Upper lobe of right lung (tissue), 1 donor: ENCODE results near the gene NHSL2. TPM values are rescaled to one million over a fixed set of nuclear protein-coding genes. Genes with fewer than 3 reads are reported as not detected.

Experiments
- ATAC-seq: fragments of 200-7000 bp; cut with Tn5 transposase; one replicate; pipeline ENCODE4 v1.9.1; 2020; ENCODE audit warnings: mild to moderate bottlenecking, moderate library complexity
- DNase-seq: peaks from one replicate; pipeline ENCODE4 v3.0.0-alpha.2; 2020
- H3K27ac ChIP-seq: fragments of 200-600 bp; one replicate; pipeline ENCODE4 v1.8.0; 2022
- H3K27me3 ChIP-seq: fragments of 200-600 bp; one replicate; pipeline ENCODE4 v1.8.0; 2022; ENCODE audit warnings: mild to moderate bottlenecking
- H3K36me3 ChIP-seq: fragments of 200-600 bp; one replicate; pipeline ENCODE4 v1.8.0; 2022
- H3K4me1 ChIP-seq: fragments of 200-600 bp; one replicate; pipeline ENCODE4 v1.8.0; 2022
- H3K4me3 ChIP-seq: fragments of 200-600 bp; one replicate; pipeline ENCODE4 v1.8.0; 2022; ENCODE audit warnings: mild to moderate bottlenecking
- H3K9me3 ChIP-seq: fragments of 200-600 bp; one replicate; pipeline ENCODE4 v1.8.0; 2022
- intact Hi-C: fragments of 100-400 bp; cut with DNase I; formaldehyde crosslinking; loops from one replicate; pipeline ENCODE4 v1.11.0; 2022
- total RNA-seq: library from RNA; stranded (reverse); fragmentation: NEBNext Ultra II Directional; extraction: Animal tissue kit (Norgen Biotek cat#: 25700); gene quantifications from one replicate; pipeline ENCODE4 v1.2.1, GENCODE V29; 2021
- TF ChIP-seq, protein P1 (sequence below): fragments of 200-600 bp; IDR thresholded peaks from one replicate; pipeline ENCODE4 v1.8.0; 2022; ENCODE audit warnings: antibody characterized with exemption
- donor health status: DM: no; HTN: yes; CAD: no; lungs with severe emphysema.

The NHSL2 gene
- total RNA-seq, 1 donor from 2014 or later = 17.3 TPM

DNA sequence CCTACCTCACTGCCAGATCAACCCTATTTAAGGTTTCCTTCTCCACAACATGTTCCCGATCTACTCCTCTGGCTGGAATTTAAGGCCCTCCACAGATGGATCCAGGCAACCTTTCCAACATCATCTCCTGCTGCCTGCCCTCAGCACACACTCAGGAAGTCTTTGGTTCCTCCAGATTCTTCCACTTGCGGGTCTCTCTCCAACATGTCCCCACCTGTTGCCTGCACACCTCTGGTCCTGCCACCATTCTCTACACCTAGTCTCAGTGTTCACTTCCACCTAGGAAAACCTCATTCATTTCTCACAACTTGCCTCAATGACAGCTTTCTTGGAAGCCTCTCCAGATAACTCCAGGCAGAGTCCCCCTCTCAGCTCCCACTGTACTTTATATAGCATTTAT, 140.9 kb downstream of the NHSL2 start:
- ATAC-seq = no peak
- TF ChIP-seq, protein P1, sequence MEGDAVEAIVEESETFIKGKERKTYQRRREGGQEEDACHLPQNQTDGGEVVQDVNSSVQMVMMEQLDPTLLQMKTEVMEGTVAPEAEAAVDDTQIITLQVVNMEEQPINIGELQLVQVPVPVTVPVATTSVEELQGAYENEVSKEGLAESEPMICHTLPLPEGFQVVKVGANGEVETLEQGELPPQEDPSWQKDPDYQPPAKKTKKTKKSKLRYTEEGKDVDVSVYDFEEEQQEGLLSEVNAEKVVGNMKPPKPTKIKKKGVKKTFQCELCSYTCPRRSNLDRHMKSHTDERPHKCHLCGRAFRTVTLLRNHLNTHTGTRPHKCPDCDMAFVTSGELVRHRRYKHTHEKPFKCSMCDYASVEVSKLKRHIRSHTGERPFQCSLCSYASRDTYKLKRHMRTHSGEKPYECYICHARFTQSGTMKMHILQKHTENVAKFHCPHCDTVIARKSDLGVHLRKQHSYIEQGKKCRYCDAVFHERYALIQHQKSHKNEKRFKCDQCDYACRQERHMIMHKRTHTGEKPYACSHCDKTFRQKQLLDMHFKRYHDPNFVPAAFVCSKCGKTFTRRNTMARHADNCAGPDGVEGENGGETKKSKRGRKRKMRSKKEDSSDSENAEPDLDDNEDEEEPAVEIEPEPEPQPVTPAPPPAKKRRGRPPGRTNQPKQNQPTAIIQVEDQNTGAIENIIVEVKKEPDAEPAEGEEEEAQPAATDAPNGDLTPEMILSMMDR = no peak
- no peak overlapping the region for H3K27ac ChIP-seq
- intact Hi-C loops = no loop called here
- H3K36me3 ChIP-seq = no peaks in the 10 kb centered on the region
- no peaks in the 10 kb centered on the region for H3K4me1 ChIP-seq
- no peak overlapping the region for H3K4me3 ChIP-seq
- no peaks in the 10 kb centered on the region for H3K27me3 ChIP-seq
- no peak for DNase-seq
- H3K9me3 ChIP-seq = no peaks in the 10 kb centered on the region

DNA sequence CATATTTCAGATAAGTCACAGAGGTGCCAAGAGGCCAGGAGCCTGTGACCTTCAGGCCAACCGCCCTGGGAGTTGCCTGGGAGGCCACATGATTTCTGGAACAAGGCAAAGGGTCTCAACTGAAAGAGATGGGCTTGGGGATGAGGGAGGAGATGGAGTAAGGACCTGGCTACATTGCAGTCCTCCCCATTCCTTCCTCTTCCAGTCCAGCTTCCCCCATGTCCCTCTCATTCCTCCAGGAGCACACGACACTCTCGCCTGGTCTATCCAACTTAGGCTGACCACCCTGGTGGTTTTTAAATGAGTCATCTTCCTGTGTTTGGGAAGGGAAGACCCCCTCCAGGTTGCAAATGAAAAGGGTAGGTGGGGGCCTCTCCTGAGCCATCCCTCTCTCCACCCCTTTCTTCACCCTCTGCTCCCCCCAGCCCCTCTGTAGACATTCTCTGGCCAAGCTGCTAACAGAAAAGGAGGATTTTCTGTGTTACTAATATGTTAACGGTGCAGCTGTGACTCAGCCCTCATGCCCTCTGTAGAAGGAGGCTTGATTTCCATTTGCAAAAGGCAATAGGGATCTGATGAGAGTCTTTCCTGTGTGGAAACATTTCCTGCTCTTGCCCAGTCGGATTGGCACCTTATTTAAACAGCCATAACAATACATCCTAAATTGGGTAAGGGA, 141.9 kb downstream of the NHSL2 start:
- DNase-seq (no peak), ATAC-seq (no peak)
- no peaks in the 10 kb centered on the region for H3K27me3 ChIP-seq
- H3K27ac ChIP-seq = no peak overlapping the region
- TF ChIP-seq, protein P1 = no peak
- no peaks in the 10 kb centered on the region for H3K36me3 ChIP-seq
- no peaks in the 10 kb centered on the region for H3K9me3 ChIP-seq
- H3K4me3 ChIP-seq = no peak overlapping the region
- H3K4me1 ChIP-seq = no peaks in the 10 kb centered on the region
- intact Hi-C loops = no loop called here

DNA sequence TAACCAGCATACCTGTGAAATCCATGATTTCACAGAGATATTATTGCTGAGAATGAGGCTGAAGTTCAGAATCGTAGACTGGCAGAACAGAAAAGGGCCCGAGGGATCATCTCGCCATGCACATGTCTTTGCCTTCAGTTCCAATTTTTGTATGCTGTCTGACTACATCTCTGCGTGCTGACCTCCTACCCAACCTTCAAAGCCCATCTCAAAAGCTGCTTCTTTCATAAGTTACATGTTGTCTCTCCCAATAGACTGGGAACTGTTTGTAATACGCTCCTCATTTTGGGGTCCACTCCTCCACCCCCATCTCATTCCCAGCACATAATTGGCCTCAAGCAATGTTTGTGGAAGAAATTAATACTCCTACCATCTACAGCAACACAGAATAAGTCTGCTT, 142.9 kb downstream of the NHSL2 start:
- H3K9me3 ChIP-seq = no peaks in the 10 kb centered on the region
- no peak overlapping the region for H3K27ac ChIP-seq
- TF ChIP-seq, protein P1 = no peak
- no peak overlapping the region for H3K4me3 ChIP-seq
- H3K36me3 ChIP-seq = no peaks in the 10 kb centered on the region
- no peak for ATAC-seq
- no peaks in the 10 kb centered on the region for H3K27me3 ChIP-seq
- no peak for DNase-seq
- H3K4me1 ChIP-seq = no peaks in the 10 kb centered on the region
- intact Hi-C loops = no loop called here

DNA sequence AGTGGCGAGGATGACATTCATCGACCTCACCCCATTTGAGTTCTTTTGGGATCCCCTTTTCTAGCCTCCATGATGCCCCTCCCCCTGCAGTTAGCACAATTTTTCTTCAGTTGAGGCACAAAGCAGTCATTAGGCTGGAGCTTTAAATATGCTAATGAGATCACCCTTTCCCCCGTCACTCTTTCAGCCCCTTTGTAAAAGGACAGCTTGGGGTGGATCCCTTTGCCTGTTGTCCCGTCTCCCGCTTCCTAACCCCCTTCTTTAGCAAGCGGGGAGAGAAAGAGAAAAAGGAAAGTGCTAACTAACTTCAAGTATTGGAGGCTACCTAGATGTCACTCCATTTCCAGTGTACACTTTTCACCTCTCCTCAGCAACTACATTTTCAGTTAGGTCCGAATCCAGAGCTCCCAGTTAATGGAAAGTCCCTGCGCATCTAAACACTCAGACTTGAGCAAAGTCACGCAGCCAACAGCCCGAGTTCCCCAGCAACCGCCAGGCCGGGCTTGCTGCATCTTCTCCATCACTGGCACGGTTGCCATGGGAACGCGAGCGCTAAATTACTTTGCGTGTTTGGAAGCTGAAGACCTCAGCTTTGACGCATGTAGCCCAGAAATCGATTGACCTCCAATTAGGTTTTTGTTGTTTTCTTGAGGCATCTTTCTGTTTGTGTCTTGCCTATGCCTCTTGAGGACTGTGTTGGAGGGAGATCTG, 144.3 kb downstream of the NHSL2 start:
- TF ChIP-seq, protein P1 = no peak
- intact Hi-C loops = no loop called here
- Histone ChIP-seq H3K9me3 (no peaks in the 10 kb centered on the region), H3K27ac (no peak overlapping the region), H3K4me1 (no peaks in the 10 kb centered on the region), H3K4me3 (no peak overlapping the region), H3K36me3 (no peaks in the 10 kb centered on the region), H3K27me3 (no peaks in the 10 kb centered on the region)
- DNase-seq (no peak), ATAC-seq (no peak)

DNA sequence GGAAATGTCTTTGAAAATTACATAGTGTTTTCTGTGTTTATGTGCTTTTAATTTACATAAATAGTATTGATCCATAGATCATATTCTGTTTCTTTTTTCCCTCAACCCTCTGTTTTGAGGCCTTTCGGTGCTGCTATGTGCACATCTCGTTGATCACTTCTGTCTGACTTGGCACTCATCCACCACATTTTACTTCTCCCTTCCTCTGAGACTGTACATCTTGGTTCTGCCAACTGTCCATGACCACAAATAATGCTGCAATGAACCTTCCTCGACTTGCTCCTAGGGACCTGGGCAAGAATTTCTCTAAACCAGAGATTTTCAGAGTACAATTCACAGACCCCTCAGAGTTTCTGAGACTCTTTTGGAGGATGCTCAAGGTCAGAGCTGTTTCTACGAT, 146.7 kb downstream of the NHSL2 start:
- Histone ChIP-seq H3K4me3 (no peak overlapping the region), H3K27ac (no peak overlapping the region), H3K4me1 (no peaks in the 10 kb centered on the region), H3K27me3 (no peaks in the 10 kb centered on the region), H3K36me3 (no peaks in the 10 kb centered on the region), H3K9me3 (no peaks in the 10 kb centered on the region)
- intact Hi-C loops = no loop called here
- TF ChIP-seq, protein P1 = no peak
- peak; percentile 67 for ATAC-seq
- DNase-seq = no peak
